ENCODE measurements around the gene FUT9.

The FUT9 gene

GRCh38 chr6:96157018-96157565 is 141.3 kb downstream of the FUT9 start:
- no peak for DNase-seq (ENCODE audit: low read depth, low spot score)
- H3K4me3 ChIP-seq (ENCODE audit: low read length), result no peak overlapping the region

GRCh38 chr6:96162711-96163120 is 146.9 kb downstream of the FUT9 start:
- no peak for DNase-seq (ENCODE audit: low read depth, low spot score)
- no peak overlapping the region for H3K4me3 ChIP-seq (ENCODE audit: low read length)

GRCh38 chr6:96164802-96165201 is 149.0 kb downstream of the FUT9 start:
- no peak overlapping the region for H3K4me3 ChIP-seq (ENCODE audit: low read length)
- no peak for DNase-seq (ENCODE audit: low read depth, low spot score)

GRCh38 chr6:96171112-96171511 is 155.3 kb downstream of the FUT9 start:
- no peak overlapping the region for H3K4me3 ChIP-seq (ENCODE audit: low read length)
- no peak for DNase-seq (ENCODE audit: low read depth, low spot score)

- H3K4me3 ChIP-seq (ENCODE audit: low read length), result no peak overlapping the region
These were observed 169.0 kb downstream of the FUT9 start for GRCh38 chr6:96184798-96185197.

GRCh38 chr6:96186094-96186493 is 170.3 kb downstream of the FUT9 start:
- no peak for DNase-seq (ENCODE audit: low read depth, low spot score)
- no peak overlapping the region for H3K4me3 ChIP-seq (ENCODE audit: low read length)

More at GRCh38 chr6:96184798-96185197, 169.0 kb downstream of the FUT9 start:
- no peak for DNase-seq (ENCODE audit: low read depth, low spot score)

- no peak overlapping the region for H3K4me3 ChIP-seq (ENCODE audit: low read length)
- DNase-seq (ENCODE audit: low read depth, low spot score), result no peak
These were observed 170.9 kb downstream of the FUT9 start for GRCh38 chr6:96186516-96187195.

GRCh38 chr6:96194675-96195074 is 178.9 kb downstream of the FUT9 start:
- H3K4me3 ChIP-seq (ENCODE audit: low read length), result no peak overlapping the region
- no peak for DNase-seq (ENCODE audit: low read depth, low spot score)

- DNase-seq (ENCODE audit: low read depth, low spot score), result no peak
- H3K4me3 ChIP-seq (ENCODE audit: low read length), result no peak overlapping the region
These were observed 179.5 kb downstream of the FUT9 start for GRCh38 chr6:96195272-96195671.

- no peak overlapping the region for H3K4me3 ChIP-seq (ENCODE audit: low read length)
- no peak for DNase-seq (ENCODE audit: low read depth, low spot score)
These were observed 180.9 kb downstream of the FUT9 start for GRCh38 chr6:96196633-96197032.

- H3K4me3 ChIP-seq (ENCODE audit: low read length), result no peak overlapping the region
- DNase-seq (ENCODE audit: low read depth, low spot score), result no peak
These were observed 181.5 kb downstream of the FUT9 start for GRCh38 chr6:96197241-96197640.

GRCh38 chr6:96202571-96202970 is 186.8 kb downstream of the FUT9 start:
- DNase-seq (ENCODE audit: low read depth, low spot score), result no peak
- H3K4me3 ChIP-seq (ENCODE audit: low read length), result no peak overlapping the region

GRCh38 chr6:96211341-96211740 is 195.6 kb downstream of the FUT9 start:
- H3K4me3 ChIP-seq (ENCODE audit: low read length), result no peak overlapping the region
- no peak for DNase-seq (ENCODE audit: low read depth, low spot score)

GRCh38 chr6:96212066-96212465 is 196.3 kb downstream of the FUT9 start:
- no peak for DNase-seq (ENCODE audit: low read depth, low spot score)
- H3K4me3 ChIP-seq (ENCODE audit: low read length), result no peak overlapping the region

- no peak for DNase-seq (ENCODE audit: low read depth, low spot score)
- no peak overlapping the region for H3K4me3 ChIP-seq (ENCODE audit: low read length)
These were observed 198.0 kb downstream of the FUT9 start for GRCh38 chr6:96213784-96214183.

GRCh38 chr6:96223695-96224094 is 207.9 kb downstream of the FUT9 start:
- no peak overlapping the region for H3K4me3 ChIP-seq (ENCODE audit: low read length)
- DNase-seq (ENCODE audit: low read depth, low spot score), result no peak

GRCh38 chr6:96227135-96227534 is 211.4 kb downstream of the FUT9 start:
- DNase-seq (ENCODE audit: low read depth, low spot score), result no peak
- H3K4me3 ChIP-seq (ENCODE audit: low read length), result no peak overlapping the region

GRCh38 chr6:96234444-96234843 is 218.7 kb downstream of the FUT9 start:
- H3K4me3 ChIP-seq (ENCODE audit: low read length), result no peak overlapping the region
- no peak for DNase-seq (ENCODE audit: low read depth, low spot score)

- H3K4me3 ChIP-seq (ENCODE audit: low read length), result no peak overlapping the region
- DNase-seq (ENCODE audit: low read depth, low spot score), result no peak
These were observed 220.2 kb downstream of the FUT9 start for GRCh38 chr6:96235927-96236326.

- no peak overlapping the region for H3K4me3 ChIP-seq (ENCODE audit: low read length)
- no peak for DNase-seq (ENCODE audit: low read depth, low spot score)
These were observed 220.7 kb downstream of the FUT9 start for GRCh38 chr6:96236471-96236870.

GRCh38 chr6:96237638-96238347 is 222.0 kb downstream of the FUT9 start:
- no peak overlapping the region for H3K4me3 ChIP-seq (ENCODE audit: low read length)
- no peak for DNase-seq (ENCODE audit: low read depth, low spot score)

All from Jurkat, Clone E6-1 (cell line).